CD8-positive, alpha-beta memory T cell (primary cell): ENCODE results near the gene GPR150. TPM values are rescaled to one million over a fixed set of nuclear protein-coding genes. Genes with fewer than 3 reads are reported as not detected.

Experiments
- CTCF ChIA-PET: fragments of 350-600 bp; sonication (Branson Sonifier 250); formaldehyde crosslinking; loops from one replicate; lab custom pipeline; 2021; ENCODE audit warnings: antibody characterized with exemption; lab: Charles Lee
- POLR2A ChIA-PET: fragments of 350-600 bp; sonication (Branson Sonifier 250); formaldehyde crosslinking; loops from one replicate; lab custom pipeline; 2021; ENCODE audit warnings: antibody characterized with exemption; lab: Charles Lee
- DNase-seq, 5 donors: peaks; one replicate each; pipeline versions ENCODE4 v3.0.0 to v3.0.0-alpha.2; 2020 to 2022; ENCODE audit warnings: mixed read lengths in 1 of 5
- H3K27ac ChIP-seq: one replicate; pipeline ENCODE4 v1.7.0; 2013; ENCODE audit warnings: low read depth, mild to moderate bottlenecking, low read length, moderate library complexity
- H3K27me3 ChIP-seq: 2 replicates; pipeline ENCODE4 v1.7.0; 2013; ENCODE audit warnings: low read length, mild to moderate bottlenecking; ENCODE audit not compliant: insufficient read depth, poor library complexity, severe bottlenecking
- H3K36me3 ChIP-seq: 2 replicates; pipeline ENCODE4 v1.7.0; 2013; ENCODE audit warnings: mild to moderate bottlenecking, low read length, moderate library complexity; ENCODE audit not compliant: insufficient read depth
- H3K4me1 ChIP-seq: 2 replicates; pipeline ENCODE4 v1.7.0; 2013; ENCODE audit warnings: mild to moderate bottlenecking, low read length, moderate library complexity; ENCODE audit not compliant: insufficient read depth
- H3K4me3 ChIP-seq: 2 replicates; pipeline ENCODE4 v1.7.0; 2013; ENCODE audit warnings: mild to moderate bottlenecking, low read length
- H3K9me3 ChIP-seq: 2 replicates; pipeline ENCODE4 v1.7.0; 2013; ENCODE audit warnings: mild to moderate bottlenecking, low read length
- H3K27ac Mint-ChIP-seq, 8 donors: one replicate each; pipeline ENCODE4 v1.8.0; 2020 to 2021; ENCODE audit warnings: mixed read lengths in 8 of 8, mild to moderate bottlenecking in 6 of 8, inconsistent platforms in 3 of 8, moderate library complexity in 3 of 8
- H3K27me3 Mint-ChIP-seq, 2 donors: one replicate each; pipeline ENCODE4 v1.8.0; 2020 to 2021; ENCODE audit warnings: mixed read lengths in 2 of 2, mild to moderate bottlenecking in 1 of 2, moderate library complexity in 1 of 2
- H3K36me3 Mint-ChIP-seq, 3 donors: one replicate each; pipeline ENCODE4 v1.8.0; 2020 to 2021; ENCODE audit warnings: mixed read lengths in 3 of 3, inconsistent platforms in 1 of 3, mild to moderate bottlenecking in 1 of 3
- H3K4me1 Mint-ChIP-seq, 3 donors: one replicate each; pipeline ENCODE4 v1.8.0; 2020 to 2021; ENCODE audit warnings: mixed read lengths in 3 of 3, inconsistent platforms in 1 of 3, mild to moderate bottlenecking in 1 of 3
- H3K4me3 Mint-ChIP-seq, 7 donors: one replicate each; pipeline ENCODE4 v1.8.0; 2020 to 2021; ENCODE audit warnings: mixed read lengths in 7 of 7, mild to moderate bottlenecking in 6 of 7, moderate library complexity in 4 of 7, inconsistent platforms in 2 of 7
- H3K9me3 Mint-ChIP-seq, 5 donors: one replicate each; pipeline ENCODE4 v1.8.0; 2020 to 2022; ENCODE audit warnings: mixed read lengths in 5 of 5, mild to moderate bottlenecking in 3 of 5, moderate library complexity in 2 of 5, inconsistent platforms in 1 of 5
- polyA plus RNA-seq: library from polyadenylated mRNA; unstranded; fragments of 300-500 nt; fragmentation: Illumina TruSeq; gene quantifications from one replicate; pipeline ENCODE4 v1.2.3, GENCODE V29; 2021
- total RNA-seq, 2 experiments: library from RNA; stranded (reverse); gene quantifications; one replicate each; pipeline ENCODE4 v1.2.3, GENCODE V29; 2021

GPR150 gene
- total and polyA plus RNA-seq, 3 experiments from 2014 or later = 0.18 to 2.8 (median 0.26) TPM

- no peaks in the 10 kb centered on the region for H3K4me1 Mint-ChIP-seq
- H3K27ac ChIP-seq = no peak overlapping the region
- no peak overlapping the region for H3K4me3 Mint-ChIP-seq
- DNase-seq = no peak
- no peaks in the 10 kb centered on the region for H3K4me1 ChIP-seq
- peaks cover 9% of the 10 kb centered on the region for H3K36me3 ChIP-seq
- peaks cover 0 to 30% (median 7%) of the 10 kb centered on the region in 3 donors for H3K36me3 Mint-ChIP-seq
- no peaks in the 10 kb centered on the region for H3K9me3 ChIP-seq
- no peak overlapping the region for H3K4me3 ChIP-seq
- ChIA-PET CTCF (interaction anchor here (1.2 kb wide), 1 partner anchor 10 kb away, joined by 3 read pairs; no protein-coding TSS in a partner anchor), POLR2A (no interaction called here)
- no peak overlapping the region for H3K27ac Mint-ChIP-seq
- H3K9me3 Mint-ChIP-seq = no peaks in the 10 kb centered on the region
- H3K27me3 Mint-ChIP-seq = no peaks in the 10 kb centered on the region
- H3K27me3 ChIP-seq = no peaks in the 10 kb centered on the region
These were observed 19.3 kb upstream of the GPR150 start for GRCh38 chr5:95600557-95600956.

GRCh38 chr5:95605786-95606185, 14.1 kb upstream of the GPR150 start:
- H3K4me3 ChIP-seq = no peak overlapping the region
- Mint-ChIP-seq H3K4me3 (no peak overlapping the region), H3K36me3 (peaks cover 0 to 26% (median 9%) of the 10 kb centered on the region in 3 donors), H3K27me3 (peaks cover 0 to 5% of the 10 kb centered on the region in 2 donors), H3K4me1 (no peaks in the 10 kb centered on the region), H3K9me3 (no peaks in the 10 kb centered on the region), H3K27ac (peak overlapping the region in 2 of 8 donors; percentile 12 to 16)
- peaks cover 9% of the 10 kb centered on the region for H3K36me3 ChIP-seq
- DNase-seq = no peak
- POLR2A ChIA-PET = no interaction called here
- H3K9me3 ChIP-seq = no peaks in the 10 kb centered on the region
- no peak overlapping the region for H3K27ac ChIP-seq
- CTCF ChIA-PET = no interaction called here
- H3K27me3 ChIP-seq = no peaks in the 10 kb centered on the region
- H3K4me1 ChIP-seq = no peaks in the 10 kb centered on the region

DNA sequence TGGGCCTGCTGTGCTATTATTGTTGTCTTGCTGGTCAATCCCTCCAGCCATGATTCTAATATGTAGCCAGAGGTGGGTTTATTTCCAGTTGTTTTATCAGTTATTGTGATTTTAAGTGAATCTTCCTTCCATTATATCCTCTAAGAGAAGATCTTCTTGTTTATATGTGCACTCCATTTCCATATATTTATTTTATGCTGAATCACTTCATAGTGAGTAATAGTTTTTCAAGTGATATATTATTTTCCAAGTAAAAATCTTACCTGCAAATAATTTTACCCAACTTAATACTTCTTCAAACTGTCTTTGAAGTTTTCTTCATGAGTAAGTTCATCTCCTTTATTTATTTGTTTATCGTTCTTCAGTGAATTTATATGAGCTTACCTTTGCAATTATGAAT, 13.5 kb upstream of the GPR150 start:
- H3K27ac ChIP-seq = no peak overlapping the region
- peaks cover 0 to 5% of the 10 kb centered on the region in 2 donors for H3K27me3 Mint-ChIP-seq
- no peak for DNase-seq
- no peaks in the 10 kb centered on the region for H3K9me3 ChIP-seq
- peak overlapping the region in 1 of 8 donors; percentile 12 for H3K27ac Mint-ChIP-seq
- H3K27me3 ChIP-seq = no peaks in the 10 kb centered on the region
- no peak overlapping the region for H3K4me3 ChIP-seq
- peaks cover 2% of the 10 kb centered on the region for H3K36me3 ChIP-seq
- H3K9me3 Mint-ChIP-seq = no peaks in the 10 kb centered on the region
- no peak overlapping the region for H3K4me3 Mint-ChIP-seq
- ChIA-PET CTCF (no interaction called here), POLR2A (no interaction called here)
- peaks cover 0 to 20% (median 9%) of the 10 kb centered on the region in 3 donors for H3K36me3 Mint-ChIP-seq
- no peaks in the 10 kb centered on the region for H3K4me1 Mint-ChIP-seq
- H3K4me1 ChIP-seq = no peaks in the 10 kb centered on the region

GRCh38 chr5:95609711-95610110, 10.2 kb upstream of the GPR150 start:
- H3K4me1 ChIP-seq = no peaks in the 10 kb centered on the region
- H3K9me3 ChIP-seq = no peaks in the 10 kb centered on the region
- Mint-ChIP-seq H3K27me3 (peaks cover 0 to 5% of the 10 kb centered on the region in 2 donors), H3K9me3 (peaks cover 6 to 13% (median 10%) of the 10 kb centered on the region in 5 donors), H3K4me3 (no peak overlapping the region), H3K4me1 (peaks cover 0 to 8% (median under 1%) of the 10 kb centered on the region in 3 donors), H3K27ac (no peak overlapping the region), H3K36me3 (peaks cover 6 to 11% (median 10%) of the 10 kb centered on the region in 3 donors)
- no peak overlapping the region for H3K4me3 ChIP-seq
- H3K27ac ChIP-seq = no peak overlapping the region
- no peaks in the 10 kb centered on the region for H3K36me3 ChIP-seq
- no peak for DNase-seq
- H3K27me3 ChIP-seq = no peaks in the 10 kb centered on the region
- ChIA-PET POLR2A (no interaction called here), CTCF (interaction anchor here (1.4 to 1.8 kb wide), 2 partner anchors 10 to 13 kb away, joined by 3 to 6 read pairs; no protein-coding TSS in a partner anchor)

DNA sequence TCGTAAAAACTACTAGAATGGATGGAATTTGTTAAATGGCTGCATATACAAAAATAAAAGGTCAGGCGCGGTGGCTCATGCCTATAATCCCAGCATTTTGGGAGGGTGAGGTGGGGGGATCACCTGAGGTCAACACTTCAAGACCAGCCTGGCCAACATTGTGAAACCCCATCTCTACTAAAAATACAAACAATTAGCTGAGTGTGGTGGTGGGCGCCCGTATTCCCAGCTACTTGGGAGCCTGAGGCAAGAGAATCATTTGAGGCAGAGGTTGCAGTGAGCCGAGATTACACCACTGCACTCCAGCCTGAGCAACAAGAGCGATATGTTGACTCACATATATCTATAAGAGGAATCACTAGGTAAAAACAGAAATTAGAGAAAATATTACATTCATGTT, 9.3 kb upstream of the GPR150 start:
- Mint-ChIP-seq H3K27ac (no peak overlapping the region), H3K9me3 (peaks cover 6 to 13% (median 10%) of the 10 kb centered on the region in 5 donors), H3K4me3 (no peak overlapping the region), H3K4me1 (peaks cover 0 to 12% (median 3%) of the 10 kb centered on the region in 3 donors), H3K27me3 (peaks cover 0 to 5% of the 10 kb centered on the region in 2 donors), H3K36me3 (peaks cover 4 to 14% (median 10%) of the 10 kb centered on the region in 3 donors)
- Histone ChIP-seq H3K4me1 (no peaks in the 10 kb centered on the region), H3K4me3 (no peak overlapping the region), H3K9me3 (no peaks in the 10 kb centered on the region), H3K36me3 (no peaks in the 10 kb centered on the region), H3K27me3 (no peaks in the 10 kb centered on the region), H3K27ac (no peak overlapping the region)
- POLR2A ChIA-PET = interaction anchor here (0.6 kb wide), 1 partner anchor 36 kb away, joined by 5 read pairs; the partner anchor contains the start of gene RFESD
- no peak for DNase-seq
- CTCF ChIA-PET = interaction anchor here (1.4 to 1.8 kb wide), 2 partner anchors 11 to 12 kb away, joined by 3 to 6 read pairs; no protein-coding TSS in a partner anchor

GRCh38 chr5:95611396-95611795, 8.5 kb upstream of the GPR150 start:
- CTCF ChIA-PET = no interaction called here
- no peaks in the 10 kb centered on the region for H3K36me3 ChIP-seq
- H3K4me1 ChIP-seq = no peaks in the 10 kb centered on the region
- H3K27ac Mint-ChIP-seq = no peak overlapping the region
- H3K27ac ChIP-seq = no peak overlapping the region
- H3K9me3 ChIP-seq = no peaks in the 10 kb centered on the region
- H3K36me3 Mint-ChIP-seq = peaks cover 4 to 14% (median 11%) of the 10 kb centered on the region in 3 donors
- no peak overlapping the region for H3K4me3 Mint-ChIP-seq
- H3K27me3 ChIP-seq = no peaks in the 10 kb centered on the region
- no peak overlapping the region for H3K4me3 ChIP-seq
- POLR2A ChIA-PET = no interaction called here
- no peak for DNase-seq
- H3K9me3 Mint-ChIP-seq = peaks cover 6 to 13% (median 10%) of the 10 kb centered on the region in 5 donors
- H3K27me3 Mint-ChIP-seq = peaks cover 0 to 5% of the 10 kb centered on the region in 2 donors
- peaks cover 3 to 20% (median 6%) of the 10 kb centered on the region in 3 donors for H3K4me1 Mint-ChIP-seq

DNA sequence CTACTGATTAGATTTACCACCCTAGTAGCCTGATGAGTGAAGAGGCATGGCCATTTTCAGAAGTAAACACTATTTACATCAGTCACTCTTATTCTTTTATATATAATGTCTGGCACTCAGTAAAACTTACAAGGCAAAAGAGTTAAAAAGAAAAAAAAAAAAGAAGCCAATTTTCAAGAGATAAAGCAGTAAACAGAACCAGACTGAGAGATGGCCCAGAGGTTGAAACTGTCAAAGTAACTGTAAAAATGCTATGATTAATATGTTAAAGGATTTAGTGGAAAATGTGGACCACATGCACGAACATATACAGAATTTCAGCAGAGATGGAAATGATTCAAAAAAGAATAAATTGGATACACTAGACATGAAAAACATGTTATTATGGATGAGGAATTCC, 6.4 kb upstream of the GPR150 start:
- Mint-ChIP-seq H3K36me3 (peaks cover 4 to 14% (median 10%) of the 10 kb centered on the region in 3 donors), H3K9me3 (peaks cover 6 to 13% (median 10%) of the 10 kb centered on the region in 5 donors), H3K27ac (no peak overlapping the region), H3K27me3 (peaks cover 0 to 5% of the 10 kb centered on the region in 2 donors), H3K4me1 (peaks cover 9 to 35% (median 13%) of the 10 kb centered on the region in 3 donors), H3K4me3 (no peak overlapping the region)
- POLR2A ChIA-PET = no interaction called here
- no peak overlapping the region for H3K27ac ChIP-seq
- CTCF ChIA-PET = no interaction called here
- H3K4me3 ChIP-seq = no peak overlapping the region
- H3K27me3 ChIP-seq = no peaks in the 10 kb centered on the region
- no peaks in the 10 kb centered on the region for H3K4me1 ChIP-seq
- H3K9me3 ChIP-seq = no peaks in the 10 kb centered on the region
- H3K36me3 ChIP-seq = no peaks in the 10 kb centered on the region
- no peak for DNase-seq

GRCh38 chr5:95615164-95615467, 4.8 kb upstream of the GPR150 start:
- ChIA-PET POLR2A (no interaction called here), CTCF (no interaction called here)
- Histone ChIP-seq H3K4me1 (peaks cover 11% of the 10 kb centered on the region), H3K27ac (no peak overlapping the region), H3K27me3 (no peaks in the 10 kb centered on the region), H3K9me3 (no peaks in the 10 kb centered on the region), H3K36me3 (no peaks in the 10 kb centered on the region), H3K4me3 (no peak overlapping the region)
- Mint-ChIP-seq H3K27ac (no peak overlapping the region), H3K4me3 (no peak overlapping the region), H3K4me1 (peaks cover 22 to 51% (median 29%) of the 10 kb centered on the region in 3 donors), H3K36me3 (peaks cover 8 to 14% (median 10%) of the 10 kb centered on the region in 3 donors), H3K9me3 (peaks cover 6 to 13% (median 10%) of the 10 kb centered on the region in 5 donors), H3K27me3 (peaks cover 2 to 4% of the 10 kb centered on the region in 2 donors)
- DNase-seq = no peak
